Thyroid gland (tissue), 4 donors: ENCODE measurements around the gene MYO16. TPM values are rescaled to one million over a fixed set of nuclear protein-coding genes. Genes with fewer than 3 reads are reported as not detected.

Experiments
- DNase-seq, 2 donors: peaks; one replicate each; pipeline ENCODE4 v3.0.0-alpha.2; 2019
- H3K27ac ChIP-seq, 3 donors: fragments of 200-600 bp; sonication (generic); 1 replicate in 2 of 3; 2 replicates in 1 of 3; pipeline ENCODE4 v1.5.1; 2016 to 2019; ENCODE audit warnings: mild to moderate bottlenecking in 1 of 3, moderate library complexity in 1 of 3
- H3K27me3 ChIP-seq: fragments of 200-600 bp; sonication (generic); one replicate; pipeline ENCODE4 v1.5.1; 2019
- H3K36me3 ChIP-seq, 2 donors: fragments of 200-600 bp; sonication (generic); one replicate each; pipeline ENCODE4 v1.5.1; 2016 to 2019
- H3K4me1 ChIP-seq, 2 donors: fragments of 200-600 bp; sonication (generic); one replicate each; pipeline ENCODE4 v1.5.1; 2017 to 2019
- H3K4me3 ChIP-seq, 3 donors: fragments of 200-600 bp; sonication (generic); replicated peaks in 1 of 3; 1 replicate in 2 of 3; 2 replicates in 1 of 3; pipeline ENCODE4 v1.5.1; 2016; ENCODE audit warnings: mild to moderate bottlenecking in 1 of 3
- H3K9me3 ChIP-seq: fragments of 200-600 bp; sonication (generic); one replicate; pipeline ENCODE4 v1.5.1; 2017
- POLR2A ChIP-seq, 2 donors: fragments of 450-650 bp; IDR thresholded peaks; one replicate each; pipeline ENCODE4 v1.6.1; 2017; ENCODE audit warnings: antibody characterized with exemption in 2 of 2, mild to moderate bottlenecking in 2 of 2, moderate library complexity in 1 of 2
- WGBS, 2 donors: methylation state at CpG; one replicate each; pipeline ENCODE4 v1.1.5; 2017; 5-methylcytosine and 5-hydroxymethylcytosine counted together
- intact Hi-C: fragments of 100-400 bp; cut with DNase I; formaldehyde crosslinking; loops from one replicate; pipeline ENCODE4 v1.15.1; 2023
- total RNA-seq, 4 donors: library from RNA; depleted of rRNA; stranded (reverse); fragments of >200 nt; gene quantifications; one replicate each; pipeline ENCODE4 v1.2.3, GENCODE V29; 2016
- TF ChIP-seq, protein P1 (sequence below), 6 experiments: fragments of 200-600 bp in 3 of 6; fragments of 450-650 bp in 3 of 6; sonication (generic) in 3 of 6; IDR thresholded peaks; one replicate each; pipeline ENCODE4 v1.5.1; 2016 to 2019; ENCODE audit warnings: antibody characterized with exemption in 6 of 6, mild to moderate bottlenecking in 2 of 6, inconsistent platforms in 1 of 6, moderate library complexity in 1 of 6

The MYO16 gene
- total RNA-seq, 4 donors from 2014 or later, result 0.10 to 0.13 (median 0.13) TPM; not detected in 1

DNA sequence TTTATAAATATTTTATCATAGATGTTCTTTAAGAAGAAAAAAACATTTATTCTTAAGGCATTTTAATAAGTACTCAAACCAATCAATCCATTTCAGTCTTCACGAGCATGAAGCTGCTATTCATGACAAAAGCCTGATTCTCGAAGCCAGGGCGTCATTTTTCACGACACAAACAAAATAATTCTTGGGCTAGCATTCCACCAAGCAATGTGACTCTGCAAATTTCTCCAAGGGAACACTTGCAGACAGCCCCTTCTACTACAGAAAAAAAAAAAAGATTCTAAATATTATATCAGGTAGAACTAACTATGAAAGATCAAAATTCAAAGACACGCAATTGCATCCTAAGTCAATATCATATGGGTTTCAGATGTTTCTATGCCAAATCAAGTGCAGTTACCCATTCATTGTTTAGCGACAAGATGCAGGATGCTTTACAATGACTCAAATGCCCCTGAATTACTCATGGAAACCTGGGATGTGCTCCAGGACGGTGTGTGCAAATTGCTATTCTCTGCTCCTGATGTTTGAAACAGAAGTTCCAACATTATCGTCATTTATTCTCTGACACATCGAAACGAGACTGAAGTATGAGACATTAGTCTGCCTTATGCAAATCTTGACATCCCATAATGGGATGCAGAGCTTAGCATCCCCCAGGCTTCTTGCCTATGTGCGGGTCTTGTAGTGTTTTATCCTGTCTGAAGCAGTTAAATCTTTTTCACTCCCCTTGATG lies 517.7 kb downstream of the MYO16 start:
- TF ChIP-seq POLR2A (IDR thresholded peaks at IDR 0.05), result no peak
- TF ChIP-seq, protein P1, sequence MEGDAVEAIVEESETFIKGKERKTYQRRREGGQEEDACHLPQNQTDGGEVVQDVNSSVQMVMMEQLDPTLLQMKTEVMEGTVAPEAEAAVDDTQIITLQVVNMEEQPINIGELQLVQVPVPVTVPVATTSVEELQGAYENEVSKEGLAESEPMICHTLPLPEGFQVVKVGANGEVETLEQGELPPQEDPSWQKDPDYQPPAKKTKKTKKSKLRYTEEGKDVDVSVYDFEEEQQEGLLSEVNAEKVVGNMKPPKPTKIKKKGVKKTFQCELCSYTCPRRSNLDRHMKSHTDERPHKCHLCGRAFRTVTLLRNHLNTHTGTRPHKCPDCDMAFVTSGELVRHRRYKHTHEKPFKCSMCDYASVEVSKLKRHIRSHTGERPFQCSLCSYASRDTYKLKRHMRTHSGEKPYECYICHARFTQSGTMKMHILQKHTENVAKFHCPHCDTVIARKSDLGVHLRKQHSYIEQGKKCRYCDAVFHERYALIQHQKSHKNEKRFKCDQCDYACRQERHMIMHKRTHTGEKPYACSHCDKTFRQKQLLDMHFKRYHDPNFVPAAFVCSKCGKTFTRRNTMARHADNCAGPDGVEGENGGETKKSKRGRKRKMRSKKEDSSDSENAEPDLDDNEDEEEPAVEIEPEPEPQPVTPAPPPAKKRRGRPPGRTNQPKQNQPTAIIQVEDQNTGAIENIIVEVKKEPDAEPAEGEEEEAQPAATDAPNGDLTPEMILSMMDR (IDR thresholded peaks at IDR 0.05), result no peak
- H3K27me3 ChIP-seq, result no peaks in the 10 kb centered on the region
- H3K9me3 ChIP-seq, result no peaks in the 10 kb centered on the region
- no peak overlapping the region for H3K27ac ChIP-seq
- intact Hi-C loops, result loop anchor here (10.0 kb wide), 2 partner anchors 638 to 968 kb away; partner anchors contain the start of gene IRS2
- no peak for DNase-seq
- no peaks in the 10 kb centered on the region for H3K36me3 ChIP-seq
- 87 to 89% methylated on average over 11 of the region's 11 CpGs for WGBS, 2 donors
- no peak overlapping the region for H3K4me3 ChIP-seq
- no peaks in the 10 kb centered on the region for H3K4me1 ChIP-seq

- Histone ChIP-seq H3K36me3 (no peaks in the 10 kb centered on the region), H3K27ac (no peak overlapping the region), H3K27me3 (no peaks in the 10 kb centered on the region), H3K4me1 (no peaks in the 10 kb centered on the region), H3K9me3 (no peaks in the 10 kb centered on the region), H3K4me3 (no peak overlapping the region)
- 77 to 92% methylated on average over 3 of the region's 3 CpGs for WGBS, 2 donors
- intact Hi-C loops, result loop anchor here (10.0 kb wide), 2 partner anchors 637 to 967 kb away; partner anchors contain the start of gene IRS2
- no peak for DNase-seq
- TF ChIP-seq, protein P1 (IDR thresholded peaks at IDR 0.05), result no peak
- no peak for TF ChIP-seq POLR2A (IDR thresholded peaks at IDR 0.05)
These were observed 518.8 kb downstream of the MYO16 start for GRCh38 chr13:109148243-109148642.

DNA sequence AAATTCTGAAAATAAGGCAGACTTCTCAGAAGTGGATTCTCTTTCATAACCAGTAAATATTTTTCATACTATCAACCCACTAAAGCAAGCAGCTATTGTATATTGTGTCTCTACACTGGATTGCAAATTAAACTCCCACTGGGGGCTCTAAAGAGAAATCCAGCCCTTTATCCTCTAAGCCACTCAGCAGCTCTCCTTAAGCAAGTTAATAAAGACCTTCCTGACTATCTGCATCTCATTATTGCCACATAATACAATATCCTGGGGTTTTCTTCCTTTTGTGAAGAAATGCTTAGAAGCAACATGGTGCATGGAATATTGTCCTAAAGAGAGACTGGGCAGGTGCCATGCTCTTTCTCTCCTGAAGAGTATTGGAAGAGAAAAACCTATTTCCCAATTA lies 521.3 kb downstream of the MYO16 start:
- Histone ChIP-seq H3K9me3 (no peaks in the 10 kb centered on the region), H3K4me3 (no peak overlapping the region), H3K27me3 (no peaks in the 10 kb centered on the region), H3K4me1 (peaks cover 14 to 16% of the 10 kb centered on the region in 2 donors), H3K36me3 (no peaks in the 10 kb centered on the region), H3K27ac (no peak overlapping the region)
- no peak for DNase-seq
- intact Hi-C loops, result no loop called here
- no peak for TF ChIP-seq POLR2A (IDR thresholded peaks at IDR 0.05)
- TF ChIP-seq, protein P1 (IDR thresholded peaks at IDR 0.05), result no peak

GRCh38 chr13:109151255-109151654 lies 521.8 kb downstream of the MYO16 start:
- WGBS, 2 donors, result 93 to 98% methylated on average over 3 of the region's 3 CpGs
- intact Hi-C loops, result no loop called here

DNA sequence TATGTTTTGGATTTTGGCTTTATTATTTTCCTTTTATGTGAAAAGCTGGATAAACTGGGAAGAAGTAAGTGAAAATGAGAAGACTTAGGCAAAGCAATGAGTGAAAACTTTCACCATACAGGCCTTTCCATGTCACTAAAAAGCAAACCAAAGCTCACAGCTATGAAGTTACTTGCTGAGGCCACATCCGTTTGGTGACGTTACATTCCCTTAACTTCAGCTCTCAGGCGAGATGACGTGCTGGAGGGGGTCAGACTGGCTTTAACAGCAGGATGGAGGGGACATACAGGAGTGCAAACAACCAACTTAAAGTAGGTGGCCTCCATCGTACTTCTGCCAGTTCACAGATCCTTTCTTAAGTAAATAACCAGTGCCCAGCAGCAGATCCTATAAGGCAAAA lies 522.3 kb downstream of the MYO16 start:
- Histone ChIP-seq H3K4me1 (peaks cover 16 to 22% of the 10 kb centered on the region in 2 donors), H3K4me3 (no peak overlapping the region), H3K9me3 (no peaks in the 10 kb centered on the region), H3K36me3 (no peaks in the 10 kb centered on the region), H3K27me3 (no peaks in the 10 kb centered on the region), H3K27ac (no peak overlapping the region)
- intact Hi-C loops, result no loop called here
- no peak for DNase-seq
- WGBS, 2 donors, result 80 to 86% methylated on average over 5 of the region's 5 CpGs
- TF ChIP-seq POLR2A (IDR thresholded peaks at IDR 0.05), result no peak
- TF ChIP-seq, protein P1 (IDR thresholded peaks at IDR 0.05), result no peak

More at GRCh38 chr13:109151255-109151654, 521.8 kb downstream of the MYO16 start:
- Histone ChIP-seq H3K9me3 (no peaks in the 10 kb centered on the region), H3K4me1 (peaks cover 16 to 22% of the 10 kb centered on the region in 2 donors), H3K27me3 (no peaks in the 10 kb centered on the region), H3K27ac (no peak overlapping the region), H3K4me3 (no peak overlapping the region), H3K36me3 (no peaks in the 10 kb centered on the region)
- TF ChIP-seq POLR2A (IDR thresholded peaks at IDR 0.05), result no peak
- TF ChIP-seq, protein P1 (IDR thresholded peaks at IDR 0.05), result no peak
- no peak for DNase-seq
